HepG2 (cell line): ENCODE measurements around the gene NXN. TPM values are rescaled to one million over a fixed set of nuclear protein-coding genes. Genes with fewer than 3 reads are reported as not detected.

Experiments used
- CBX1 ChIP-seq: IDR thresholded peaks from one replicate; pipeline ENCODE4 v1.6.1; 2016; ENCODE audit warnings: antibody characterized with exemption, low read depth
- DMAP1 ChIP-seq: IDR thresholded peaks from 2 replicates; pipeline ENCODE4 v1.6.1; 2016
- DNMT3B ChIP-seq: conservative IDR thresholded peaks from 2 replicates; pipeline ENCODE4 v1.6.1; 2016; ENCODE audit warnings: missing biosample characterization, control low read depth
- DR1 ChIP-seq: sonication (generic); formaldehyde crosslinking; IDR thresholded peaks from 2 replicates; pipeline ENCODE4 v1.8.0; 2021; ENCODE audit warnings: mild to moderate bottlenecking, missing genetic modification reagents, inconsistent platforms
- HNRNPH1 ChIP-seq: fragments of 200-400 bp; formaldehyde crosslinking; optimal IDR thresholded peaks from 2 replicates; pipeline ENCODE3; 2017; ENCODE audit warnings: mild to moderate bottlenecking, low read depth, low read length
- NBN ChIP-seq: fragments of 450-650 bp; conservative IDR thresholded peaks from 2 replicates; pipeline ENCODE4 v1.6.1; 2017
- NCOA2 ChIP-seq: sonication (generic); formaldehyde crosslinking; IDR thresholded peaks from 2 replicates; pipeline ENCODE4 v1.8.0; 2022; ENCODE audit warnings: inconsistent platforms
- RBFOX2 ChIP-seq: fragments of 200-400 bp; formaldehyde crosslinking; IDR thresholded peaks from 2 replicates; pipeline ENCODE4 v1.6.1; 2017; ENCODE audit warnings: low read depth, mild to moderate bottlenecking, low read length
- TBL1XR1 ChIP-seq: fragments of 150-350 bp; IDR thresholded peaks from 2 replicates; pipeline ENCODE4 v1.6.1; 2014; ENCODE audit warnings: borderline replicate concordance, low read length; ENCODE audit not compliant: partially characterized antibody
- ZMYM3 ChIP-seq: sonication (generic); formaldehyde crosslinking; IDR thresholded peaks from 2 replicates; pipeline ENCODE4 v1.5.1; 2020; ENCODE audit warnings: mild to moderate bottlenecking, missing genetic modification reagents
- ZNF138 ChIP-seq: sonication (generic); formaldehyde crosslinking; IDR thresholded peaks from 2 replicates; pipeline ENCODE4 v1.5.0; 2020; ENCODE audit warnings: mild to moderate bottlenecking, low read depth, missing genetic modification reagents
- ZNF501 ChIP-seq: sonication (generic); formaldehyde crosslinking; IDR thresholded peaks from 2 replicates; pipeline ENCODE4 v1.5.1; 2020; ENCODE audit warnings: mild to moderate bottlenecking, moderate library complexity, missing genetic modification reagents
- ZNF672 ChIP-seq: sonication (generic); formaldehyde crosslinking; IDR thresholded peaks from 2 replicates; pipeline ENCODE4 v1.8.1; 2022; ENCODE audit warnings: missing genetic modification reagents
- ZNF850 ChIP-seq: sonication (generic); formaldehyde crosslinking; conservative IDR thresholded peaks from 2 replicates; pipeline ENCODE4 v1.9.0; 2021; ENCODE audit warnings: mild to moderate bottlenecking, missing genetic modification reagents
- polyA plus RNA-seq, 8 experiments: library from polyadenylated mRNA; depleted of rRNA in 3 of 8; stranded (reverse) in 7 of 8; unstranded in 1 of 8; fragments of >200 nt; fragmentation: Illumina TruSeq in 4 of 8; extraction: Trizol in 4 of 8; gene quantifications; 2 replicates each; pipeline versions ENCODE4 v1.2.1 to v1.2.3, GENCODE V29; 2011 to 2016; ENCODE audit warnings: low read depth in 4 of 8, missing spikeins in 1 of 8, mixed read lengths in 1 of 8; ENCODE audit not compliant: insufficient read depth in 1 of 8
- total RNA-seq, 5 experiments: library from RNA; depleted of rRNA; stranded (reverse); fragments of >200 nt; fragmentation: Illumina TruSeq; extraction: Trizol; gene quantifications; 2 replicates each; pipeline ENCODE4 v1.2.3, GENCODE V29; 2016; ENCODE audit warnings: low read depth in 1 of 5
- TF ChIP-seq, protein P1 (sequence below): sonication (generic); formaldehyde crosslinking; IDR thresholded peaks from 2 replicates; pipeline ENCODE4 v1.9.0; 2021; ENCODE audit warnings: missing genetic modification reagents, mild to moderate bottlenecking, borderline replicate concordance
- TF ChIP-seq, protein P2 (sequence below): sonication (generic); formaldehyde crosslinking; IDR thresholded peaks from 2 replicates; pipeline ENCODE4 v1.5.0; 2020; ENCODE audit warnings: missing genetic modification reagents
- TF ChIP-seq, protein P3 (sequence below): sonication (generic); formaldehyde crosslinking; IDR thresholded peaks from 2 replicates; pipeline ENCODE4 v1.4.0; 2020; ENCODE audit warnings: mild to moderate bottlenecking, missing genetic modification reagents, borderline replicate concordance
- TF ChIP-seq, protein P4 (sequence below): sonication (generic); formaldehyde crosslinking; conservative IDR thresholded peaks from 2 replicates; pipeline ENCODE4 v1.5.0; 2020; ENCODE audit warnings: missing genetic modification reagents
- TF ChIP-seq, protein P5 (sequence below): sonication (generic); formaldehyde crosslinking; IDR thresholded peaks from 2 replicates; pipeline ENCODE4 v1.4.0; 2020; ENCODE audit warnings: missing genetic modification reagents, borderline replicate concordance

The NXN gene
- total and polyA plus RNA-seq, 2 of the 13 experiments (the other 11 are each of a cell fraction or from before 2014, with no cell fraction given), result 22.2 to 24.3 TPM

DNA sequence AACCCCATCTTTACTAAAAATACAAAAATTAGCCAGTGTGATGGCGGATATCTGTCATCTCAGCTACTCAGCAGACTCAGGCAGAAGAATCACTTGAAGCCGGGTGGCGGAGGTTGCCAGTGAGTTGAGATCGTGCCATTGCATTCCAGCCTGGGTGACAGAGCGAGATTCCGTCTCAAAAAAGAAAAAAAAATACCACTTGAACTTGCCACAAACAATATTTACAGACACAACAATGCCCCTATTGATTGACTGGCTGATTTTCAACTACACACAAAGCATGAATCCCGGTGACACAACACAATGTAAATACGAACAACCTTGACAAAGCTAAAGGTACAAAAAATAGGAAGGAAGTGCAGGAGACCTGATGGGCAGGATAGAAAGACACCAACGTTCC is 49.3 kb downstream of the NXN start (continued):
- TF ChIP-seq, protein P1, sequence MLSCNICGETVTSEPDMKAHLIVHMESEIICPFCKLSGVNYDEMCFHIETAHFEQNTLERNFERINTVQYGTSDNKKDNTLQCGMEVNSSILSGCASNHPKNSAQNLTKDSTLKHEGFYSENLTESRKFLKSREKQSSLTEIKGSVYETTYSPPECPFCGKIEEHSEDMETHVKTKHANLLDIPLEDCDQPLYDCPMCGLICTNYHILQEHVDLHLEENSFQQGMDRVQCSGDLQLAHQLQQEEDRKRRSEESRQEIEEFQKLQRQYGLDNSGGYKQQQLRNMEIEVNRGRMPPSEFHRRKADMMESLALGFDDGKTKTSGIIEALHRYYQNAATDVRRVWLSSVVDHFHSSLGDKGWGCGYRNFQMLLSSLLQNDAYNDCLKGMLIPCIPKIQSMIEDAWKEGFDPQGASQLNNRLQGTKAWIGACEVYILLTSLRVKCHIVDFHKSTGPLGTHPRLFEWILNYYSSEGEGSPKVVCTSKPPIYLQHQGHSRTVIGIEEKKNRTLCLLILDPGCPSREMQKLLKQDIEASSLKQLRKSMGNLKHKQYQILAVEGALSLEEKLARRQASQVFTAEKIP (CRISPR knock-in tag), result no peak
- TF ChIP-seq, protein P2, sequence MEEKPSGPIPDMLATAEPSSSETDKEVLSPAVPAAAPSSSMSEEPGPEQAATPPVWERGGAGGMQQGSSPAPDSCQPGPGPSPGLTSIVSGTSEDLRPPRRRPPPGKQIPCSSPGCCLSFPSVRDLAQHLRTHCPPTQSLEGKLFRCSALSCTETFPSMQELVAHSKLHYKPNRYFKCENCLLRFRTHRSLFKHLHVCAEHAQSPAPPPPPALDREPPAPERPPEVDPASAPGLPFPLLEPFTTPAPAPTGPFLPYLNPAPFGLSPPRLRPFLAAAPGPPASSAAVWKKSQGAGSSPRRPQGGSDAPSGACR (CRISPR knock-in tag), result peak; percentile 88; the same call in 1 of the 2 replicates
- peak; percentile 96 for TF ChIP-seq NCOA2
- no peak for TF ChIP-seq ZNF672 (CRISPR knock-in tag)
- no peak for TF ChIP-seq RBFOX2
- TF ChIP-seq, protein P3, sequence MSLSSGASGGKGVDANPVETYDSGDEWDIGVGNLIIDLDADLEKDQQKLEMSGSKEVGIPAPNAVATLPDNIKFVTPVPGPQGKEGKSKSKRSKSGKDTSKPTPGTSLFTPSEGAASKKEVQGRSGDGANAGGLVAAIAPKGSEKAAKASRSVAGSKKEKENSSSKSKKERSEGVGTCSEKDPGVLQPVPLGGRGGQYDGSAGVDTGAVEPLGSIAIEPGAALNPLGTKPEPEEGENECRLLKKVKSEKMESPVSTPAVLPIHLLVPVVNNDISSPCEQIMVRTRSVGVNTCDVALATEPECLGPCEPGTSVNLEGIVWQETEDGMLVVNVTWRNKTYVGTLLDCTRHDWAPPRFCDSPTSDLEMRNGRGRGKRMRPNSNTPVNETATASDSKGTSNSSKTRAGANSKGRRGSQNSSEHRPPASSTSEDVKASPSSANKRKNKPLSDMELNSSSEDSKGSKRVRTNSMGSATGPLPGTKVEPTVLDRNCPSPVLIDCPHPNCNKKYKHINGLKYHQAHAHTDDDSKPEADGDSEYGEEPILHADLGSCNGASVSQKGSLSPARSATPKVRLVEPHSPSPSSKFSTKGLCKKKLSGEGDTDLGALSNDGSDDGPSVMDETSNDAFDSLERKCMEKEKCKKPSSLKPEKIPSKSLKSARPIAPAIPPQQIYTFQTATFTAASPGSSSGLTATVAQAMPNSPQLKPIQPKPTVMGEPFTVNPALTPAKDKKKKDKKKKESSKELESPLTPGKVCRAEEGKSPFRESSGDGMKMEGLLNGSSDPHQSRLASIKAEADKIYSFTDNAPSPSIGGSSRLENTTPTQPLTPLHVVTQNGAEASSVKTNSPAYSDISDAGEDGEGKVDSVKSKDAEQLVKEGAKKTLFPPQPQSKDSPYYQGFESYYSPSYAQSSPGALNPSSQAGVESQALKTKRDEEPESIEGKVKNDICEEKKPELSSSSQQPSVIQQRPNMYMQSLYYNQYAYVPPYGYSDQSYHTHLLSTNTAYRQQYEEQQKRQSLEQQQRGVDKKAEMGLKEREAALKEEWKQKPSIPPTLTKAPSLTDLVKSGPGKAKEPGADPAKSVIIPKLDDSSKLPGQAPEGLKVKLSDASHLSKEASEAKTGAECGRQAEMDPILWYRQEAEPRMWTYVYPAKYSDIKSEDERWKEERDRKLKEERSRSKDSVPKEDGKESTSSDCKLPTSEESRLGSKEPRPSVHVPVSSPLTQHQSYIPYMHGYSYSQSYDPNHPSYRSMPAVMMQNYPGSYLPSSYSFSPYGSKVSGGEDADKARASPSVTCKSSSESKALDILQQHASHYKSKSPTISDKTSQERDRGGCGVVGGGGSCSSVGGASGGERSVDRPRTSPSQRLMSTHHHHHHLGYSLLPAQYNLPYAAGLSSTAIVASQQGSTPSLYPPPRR (CRISPR knock-in tag), result peak; percentile 96
- peak; percentile 47; the same call in 1 of the 2 replicates for TF ChIP-seq DMAP1 (CRISPR knock-in tag)
- TF ChIP-seq DR1 (CRISPR knock-in tag), result no peak
- TF ChIP-seq TBL1XR1, result peak; percentile 100
- TF ChIP-seq ZMYM3 (CRISPR knock-in tag), result peak; percentile 80
- no peak for TF ChIP-seq CBX1
- TF ChIP-seq ZNF850 (CRISPR knock-in tag), result no peak
- TF ChIP-seq, protein P4, sequence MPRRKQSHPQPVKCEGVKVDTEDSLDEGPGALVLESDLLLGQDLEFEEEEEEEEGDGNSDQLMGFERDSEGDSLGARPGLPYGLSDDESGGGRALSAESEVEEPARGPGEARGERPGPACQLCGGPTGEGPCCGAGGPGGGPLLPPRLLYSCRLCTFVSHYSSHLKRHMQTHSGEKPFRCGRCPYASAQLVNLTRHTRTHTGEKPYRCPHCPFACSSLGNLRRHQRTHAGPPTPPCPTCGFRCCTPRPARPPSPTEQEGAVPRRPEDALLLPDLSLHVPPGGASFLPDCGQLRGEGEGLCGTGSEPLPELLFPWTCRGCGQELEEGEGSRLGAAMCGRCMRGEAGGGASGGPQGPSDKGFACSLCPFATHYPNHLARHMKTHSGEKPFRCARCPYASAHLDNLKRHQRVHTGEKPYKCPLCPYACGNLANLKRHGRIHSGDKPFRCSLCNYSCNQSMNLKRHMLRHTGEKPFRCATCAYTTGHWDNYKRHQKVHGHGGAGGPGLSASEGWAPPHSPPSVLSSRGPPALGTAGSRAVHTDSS (CRISPR knock-in tag), result no peak
- TF ChIP-seq DNMT3B (CRISPR knock-in tag), result peak; percentile 91; the same call in 1 of the 2 replicates
- no peak for TF ChIP-seq ZNF138 (CRISPR knock-in tag)
- TF ChIP-seq, protein P5, sequence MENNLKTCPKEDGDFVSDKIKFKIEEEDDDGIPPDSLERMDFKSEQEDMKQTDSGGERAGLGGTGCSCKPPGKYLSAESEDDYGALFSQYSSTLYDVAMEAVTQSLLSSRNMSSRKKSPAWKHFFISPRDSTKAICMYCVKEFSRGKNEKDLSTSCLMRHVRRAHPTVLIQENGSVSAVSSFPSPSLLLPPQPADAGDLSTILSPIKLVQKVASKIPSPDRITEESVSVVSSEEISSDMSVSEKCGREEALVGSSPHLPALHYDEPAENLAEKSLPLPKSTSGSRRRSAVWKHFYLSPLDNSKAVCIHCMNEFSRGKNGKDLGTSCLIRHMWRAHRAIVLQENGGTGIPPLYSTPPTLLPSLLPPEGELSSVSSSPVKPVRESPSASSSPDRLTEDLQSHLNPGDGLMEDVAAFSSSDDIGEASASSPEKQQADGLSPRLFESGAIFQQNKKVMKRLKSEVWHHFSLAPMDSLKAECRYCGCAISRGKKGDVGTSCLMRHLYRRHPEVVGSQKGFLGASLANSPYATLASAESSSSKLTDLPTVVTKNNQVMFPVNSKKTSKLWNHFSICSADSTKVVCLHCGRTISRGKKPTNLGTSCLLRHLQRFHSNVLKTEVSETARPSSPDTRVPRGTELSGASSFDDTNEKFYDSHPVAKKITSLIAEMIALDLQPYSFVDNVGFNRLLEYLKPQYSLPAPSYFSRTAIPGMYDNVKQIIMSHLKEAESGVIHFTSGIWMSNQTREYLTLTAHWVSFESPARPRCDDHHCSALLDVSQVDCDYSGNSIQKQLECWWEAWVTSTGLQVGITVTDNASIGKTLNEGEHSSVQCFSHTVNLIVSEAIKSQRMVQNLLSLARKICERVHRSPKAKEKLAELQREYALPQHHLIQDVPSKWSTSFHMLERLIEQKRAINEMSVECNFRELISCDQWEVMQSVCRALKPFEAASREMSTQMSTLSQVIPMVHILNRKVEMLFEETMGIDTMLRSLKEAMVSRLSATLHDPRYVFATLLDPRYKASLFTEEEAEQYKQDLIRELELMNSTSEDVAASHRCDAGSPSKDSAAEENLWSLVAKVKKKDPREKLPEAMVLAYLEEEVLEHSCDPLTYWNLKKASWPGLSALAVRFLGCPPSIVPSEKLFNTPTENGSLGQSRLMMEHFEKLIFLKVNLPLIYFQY (CRISPR knock-in tag), result peak; percentile 80; the same call in 1 of the 2 replicates
- no peak for TF ChIP-seq HNRNPH1
- TF ChIP-seq ZNF501 (CRISPR knock-in tag), result peak; percentile 65
- no peak for TF ChIP-seq NBN
